Limb (tissue), 2 donors: Measurements from ENCODE around the gene EPC2.
A peak's percentile ranks its signal among the peaks of the same experiment; 100 is the strongest.

Experiments used
- DNase-seq, 2 donors: peaks; one replicate each; pipeline ENCODE4 v3.0.0-alpha.2; 2016; ENCODE audit errors: extremely low spot score in 2 of 2

EPC2 gene

GRCh38 chr2:148810081-148810480 is 165.5 kb downstream of the EPC2 start:
- no peak for DNase-seq

- no peak for DNase-seq
Measured at GRCh38 chr2:148812306-148812705, 167.8 kb downstream of the EPC2 start.

GRCh38 chr2:148813603-148814065 is 169.1 kb downstream of the EPC2 start:
- DNase-seq: no peak

GRCh38 chr2:148814143-148814859 is 169.8 kb downstream of the EPC2 start:
- no peak for DNase-seq

- no peak for DNase-seq
Measured at GRCh38 chr2:148814860-148815419, 170.4 kb downstream of the EPC2 start.

GRCh38 chr2:148816176-148816575 is 171.6 kb downstream of the EPC2 start:
- no peak for DNase-seq

GRCh38 chr2:148817210-148817708 is 172.7 kb downstream of the EPC2 start:
- DNase-seq: peak; percentile 18 to 51

- no peak for DNase-seq
Measured at GRCh38 chr2:148819019-148819585, 174.6 kb downstream of the EPC2 start.

- no peak for DNase-seq
Measured at GRCh38 chr2:148824190-148824589, 179.6 kb downstream of the EPC2 start.

GRCh38 chr2:148826791-148827190 is 182.2 kb downstream of the EPC2 start:
- DNase-seq: no peak

GRCh38 chr2:148828941-148829340 is 184.4 kb downstream of the EPC2 start:
- no peak for DNase-seq

GRCh38 chr2:148829618-148830017 is 185.1 kb downstream of the EPC2 start:
- DNase-seq: no peak

GRCh38 chr2:148832637-148833036 is 188.1 kb downstream of the EPC2 start:
- no peak for DNase-seq
